ENCODE data around the gene OR2AG1. TPM values are rescaled to one million over a fixed set of nuclear protein-coding genes. Genes with fewer than 3 reads are reported as not detected.
"Not testable (repeated sequence)": the region's sequence is repeated elsewhere in the genome, so short reads cannot be mapped to it uniquely, and the experiment has no call there.

Gene OR2AG1
- total RNA-seq, 4 donors from 2014 or later = not detected

DNA sequence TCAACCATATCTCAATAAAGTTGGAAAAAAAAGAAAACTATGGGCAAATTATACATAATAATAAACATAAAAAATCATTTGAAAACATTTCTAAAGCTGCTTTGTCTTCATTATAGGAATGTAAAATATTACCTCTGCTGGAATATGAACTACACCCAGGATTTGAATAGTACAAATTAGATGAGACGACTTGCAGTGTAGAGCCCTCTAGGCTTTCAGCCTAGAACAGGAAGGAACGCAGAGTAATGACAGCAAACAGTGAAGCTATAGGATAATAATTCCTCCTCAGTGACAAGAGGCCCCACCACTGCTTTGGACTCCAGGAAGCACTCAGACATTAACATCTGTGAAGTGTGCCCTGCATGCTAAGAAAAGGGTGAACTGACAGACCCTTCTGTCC is 7.7 kb downstream of the OR2AG1 start:
- Histone ChIP-seq H3K27ac (no peak overlapping the region), H3K9me3 (no peaks in the 10 kb centered on the region), H3K27me3 (no peaks in the 10 kb centered on the region), H3K36me3 (no peaks in the 10 kb centered on the region), H3K4me3 (no peak overlapping the region), H3K4me1 (no peaks in the 10 kb centered on the region)
- 46% methylated on average over 2 of the region's 2 CpGs for WGBS
- TF ChIP-seq, protein P1, sequence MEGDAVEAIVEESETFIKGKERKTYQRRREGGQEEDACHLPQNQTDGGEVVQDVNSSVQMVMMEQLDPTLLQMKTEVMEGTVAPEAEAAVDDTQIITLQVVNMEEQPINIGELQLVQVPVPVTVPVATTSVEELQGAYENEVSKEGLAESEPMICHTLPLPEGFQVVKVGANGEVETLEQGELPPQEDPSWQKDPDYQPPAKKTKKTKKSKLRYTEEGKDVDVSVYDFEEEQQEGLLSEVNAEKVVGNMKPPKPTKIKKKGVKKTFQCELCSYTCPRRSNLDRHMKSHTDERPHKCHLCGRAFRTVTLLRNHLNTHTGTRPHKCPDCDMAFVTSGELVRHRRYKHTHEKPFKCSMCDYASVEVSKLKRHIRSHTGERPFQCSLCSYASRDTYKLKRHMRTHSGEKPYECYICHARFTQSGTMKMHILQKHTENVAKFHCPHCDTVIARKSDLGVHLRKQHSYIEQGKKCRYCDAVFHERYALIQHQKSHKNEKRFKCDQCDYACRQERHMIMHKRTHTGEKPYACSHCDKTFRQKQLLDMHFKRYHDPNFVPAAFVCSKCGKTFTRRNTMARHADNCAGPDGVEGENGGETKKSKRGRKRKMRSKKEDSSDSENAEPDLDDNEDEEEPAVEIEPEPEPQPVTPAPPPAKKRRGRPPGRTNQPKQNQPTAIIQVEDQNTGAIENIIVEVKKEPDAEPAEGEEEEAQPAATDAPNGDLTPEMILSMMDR (IDR thresholded peaks at IDR 0.05) = no peak
- no peak for TF ChIP-seq POLR2AphosphoS5 (IDR thresholded peaks at IDR 0.05)
- TF ChIP-seq POLR2A (IDR thresholded peaks at IDR 0.05) = no peak
- no peak for TF ChIP-seq EP300 (IDR thresholded peaks at IDR 0.05)
- no peak for DNase-seq (ENCODE audit: low spot score in 2 of 2)

DNA sequence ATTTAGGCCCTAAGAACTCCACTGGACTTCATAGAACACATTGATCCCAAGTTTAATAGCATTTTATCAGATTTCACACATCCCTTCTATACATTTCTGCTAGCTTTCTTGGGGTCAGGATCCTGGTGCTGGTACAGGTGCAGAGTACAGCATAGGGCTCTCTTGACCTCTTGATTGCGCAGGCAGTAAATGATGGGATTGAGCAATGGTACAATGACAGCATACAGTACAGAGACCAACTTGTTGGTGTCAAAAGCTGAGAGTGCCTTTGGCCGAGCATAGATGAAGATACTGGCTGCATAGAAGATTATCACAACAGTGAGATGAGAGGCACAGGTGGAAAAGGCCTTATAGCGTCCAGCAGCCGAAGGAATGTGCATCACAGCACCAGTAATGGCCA is 11.8 kb downstream of the OR2AG1 start:
- Histone ChIP-seq H3K4me1 (no peaks in the 10 kb centered on the region), H3K27ac (no peak overlapping the region), H3K9me3 (no peaks in the 10 kb centered on the region), H3K27me3 (no peaks in the 10 kb centered on the region), H3K36me3 (no peaks in the 10 kb centered on the region), H3K4me3 (no peak overlapping the region)
- WGBS = 96% methylated on average over 4 of the region's 4 CpGs
- TF ChIP-seq, protein P1 (IDR thresholded peaks at IDR 0.05) = no peak
- TF ChIP-seq POLR2AphosphoS5 (IDR thresholded peaks at IDR 0.05) (no peak), POLR2A (IDR thresholded peaks at IDR 0.05) (no peak), EP300 (IDR thresholded peaks at IDR 0.05) (no peak)
- no peak for DNase-seq (ENCODE audit: low spot score in 2 of 2)

DNA sequence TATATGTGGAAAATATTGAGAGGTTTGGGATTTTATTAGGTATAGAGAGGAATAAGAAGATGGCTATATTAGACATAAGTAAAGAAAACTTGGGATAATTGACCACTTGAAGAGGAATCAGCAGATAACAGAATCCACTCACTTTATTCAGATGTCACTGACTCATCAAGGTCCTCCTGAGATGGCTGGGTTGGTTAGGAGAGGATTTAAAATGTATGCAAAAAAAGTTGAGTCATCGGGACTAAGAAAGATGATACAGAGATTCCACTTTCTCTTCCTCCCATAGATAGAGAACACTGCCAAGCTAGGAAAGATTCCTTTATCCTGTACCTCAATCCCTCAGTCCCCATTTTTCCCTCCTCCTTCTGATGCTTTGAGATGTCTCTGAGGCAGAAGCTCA is 16.6 kb downstream of the OR2AG1 start, which contains the start of gene OR6A2:
Gene OR6A2 (minus strand): TSS at position 288 of the 400 bp plus-strand sequence. CDS start 3,981 bp downstream, outside the sequence.
- no peak for TF ChIP-seq POLR2A (IDR thresholded peaks at IDR 0.05)
- TF ChIP-seq, protein P1 (IDR thresholded peaks at IDR 0.05) = no peak
- no peak for TF ChIP-seq EP300 (IDR thresholded peaks at IDR 0.05)
- no peak for TF ChIP-seq POLR2AphosphoS5 (IDR thresholded peaks at IDR 0.05)
- DNase-seq (ENCODE audit: low spot score in 2 of 2) = no peak

GRCh38 chr11:6801075-6801474 is 18.3 kb downstream of the OR2AG1 start:
- not testable (repeated sequence) for H3K36me3 ChIP-seq; H3K27ac ChIP-seq; DNase-seq (ENCODE audit: low spot score in 2 of 2); H3K9me3 ChIP-seq; H3K27me3 ChIP-seq; H3K4me1 ChIP-seq; H3K4me3 ChIP-seq

More for the DNA sequence above, 16.6 kb downstream of the OR2AG1 start, which contains the start of gene OR6A2:
- no peaks in the 10 kb centered on the region for H3K9me3 ChIP-seq
- no peak within 1 kb of the TSS for H3K4me3 ChIP-seq
- H3K36me3 ChIP-seq = no peaks in the 10 kb centered on the region
- H3K27ac ChIP-seq = no peak within 1 kb of the TSS
- H3K4me1 ChIP-seq = no peaks in the 10 kb centered on the region
- no peaks in the 10 kb centered on the region for H3K27me3 ChIP-seq
- 88% methylated on average over 1 of the region's 1 CpG for WGBS

GRCh38 chr11:6812390-6813005 is 29.7 kb downstream of the OR2AG1 start:
- Histone ChIP-seq H3K27ac (no peak overlapping the region), H3K36me3 (no peaks in the 10 kb centered on the region), H3K27me3 (peaks cover 3% of the 10 kb centered on the region), H3K4me1 (no peaks in the 10 kb centered on the region), H3K9me3 (no peaks in the 10 kb centered on the region), H3K4me3 (no peak overlapping the region)
- 20% methylated on average over 5 of the region's 6 CpGs for WGBS
- no peak for DNase-seq (ENCODE audit: low spot score in 2 of 2)
- TF ChIP-seq POLR2A (IDR thresholded peaks at IDR 0.05) (no peak), EP300 (IDR thresholded peaks at IDR 0.05) (no peak), POLR2AphosphoS5 (IDR thresholded peaks at IDR 0.05) (no peak)
- TF ChIP-seq, protein P1 (IDR thresholded peaks at IDR 0.05) = peak in 1 of 2 donors; percentile 84

DNA sequence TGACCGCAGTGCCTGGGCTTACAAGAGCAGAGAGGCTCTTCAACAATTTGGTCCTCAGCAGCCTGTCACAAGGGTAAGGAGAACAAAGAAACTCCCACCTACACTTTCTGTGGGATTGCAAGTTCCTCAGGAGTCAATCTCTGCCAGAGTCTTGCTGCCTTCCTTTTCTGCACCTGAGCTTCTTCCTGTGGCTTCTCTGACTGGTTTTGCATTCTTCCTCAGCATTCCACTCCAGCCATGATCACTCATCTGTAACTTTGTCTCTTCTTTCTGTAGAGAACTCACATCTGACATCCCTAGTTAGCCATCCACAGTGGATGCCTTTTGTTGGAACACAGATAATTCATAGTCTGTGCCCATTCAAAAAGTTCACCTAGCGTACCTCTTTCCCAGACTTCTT is 30.8 kb downstream of the OR2AG1 start:
- Histone ChIP-seq H3K27ac (no peak overlapping the region), H3K4me1 (no peaks in the 10 kb centered on the region), H3K36me3 (no peaks in the 10 kb centered on the region), H3K27me3 (peaks cover 3% of the 10 kb centered on the region), H3K4me3 (no peak overlapping the region), H3K9me3 (no peaks in the 10 kb centered on the region)
- no peak for DNase-seq (ENCODE audit: low spot score in 2 of 2)
- TF ChIP-seq EP300 (IDR thresholded peaks at IDR 0.05) (no peak), POLR2AphosphoS5 (IDR thresholded peaks at IDR 0.05) (no peak), POLR2A (IDR thresholded peaks at IDR 0.05) (no peak)
- WGBS = 59% methylated on average over 2 of the region's 2 CpGs
